DND-41 (cell line): ENCODE measurements around the gene ADCK1.

ENCODE experiments used
- CTCF ChIP-seq: IDR thresholded peaks from 2 replicates; pipeline ENCODE4 v1.5.1; 2012; ENCODE audit warnings: borderline replicate concordance, low read length, moderate library complexity, mild to moderate bottlenecking; ENCODE audit not compliant: poor library complexity, severe bottlenecking; ENCODE audit errors: extremely low read depth
- EZH2 ChIP-seq: IDR thresholded peaks from 3 replicates; pipeline ENCODE4 v1.6.1; 2012; ENCODE audit warnings: borderline replicate concordance, low read depth, mild to moderate bottlenecking, moderate library complexity, low read length, inconsistent platforms; ENCODE audit not compliant: severe bottlenecking

- no peak for TF ChIP-seq CTCF
- TF ChIP-seq EZH2, result no peak
Observed at GRCh38 chr14:77892381-77892871, 92.5 kb downstream of the ADCK1 start.
